ENCODE measurements around the gene THAP9.
"Not testable (repeated sequence)": the region's sequence is repeated elsewhere in the genome, so short reads cannot be mapped to it uniquely, and the experiment has no call there.

THAP9 gene, protein sequence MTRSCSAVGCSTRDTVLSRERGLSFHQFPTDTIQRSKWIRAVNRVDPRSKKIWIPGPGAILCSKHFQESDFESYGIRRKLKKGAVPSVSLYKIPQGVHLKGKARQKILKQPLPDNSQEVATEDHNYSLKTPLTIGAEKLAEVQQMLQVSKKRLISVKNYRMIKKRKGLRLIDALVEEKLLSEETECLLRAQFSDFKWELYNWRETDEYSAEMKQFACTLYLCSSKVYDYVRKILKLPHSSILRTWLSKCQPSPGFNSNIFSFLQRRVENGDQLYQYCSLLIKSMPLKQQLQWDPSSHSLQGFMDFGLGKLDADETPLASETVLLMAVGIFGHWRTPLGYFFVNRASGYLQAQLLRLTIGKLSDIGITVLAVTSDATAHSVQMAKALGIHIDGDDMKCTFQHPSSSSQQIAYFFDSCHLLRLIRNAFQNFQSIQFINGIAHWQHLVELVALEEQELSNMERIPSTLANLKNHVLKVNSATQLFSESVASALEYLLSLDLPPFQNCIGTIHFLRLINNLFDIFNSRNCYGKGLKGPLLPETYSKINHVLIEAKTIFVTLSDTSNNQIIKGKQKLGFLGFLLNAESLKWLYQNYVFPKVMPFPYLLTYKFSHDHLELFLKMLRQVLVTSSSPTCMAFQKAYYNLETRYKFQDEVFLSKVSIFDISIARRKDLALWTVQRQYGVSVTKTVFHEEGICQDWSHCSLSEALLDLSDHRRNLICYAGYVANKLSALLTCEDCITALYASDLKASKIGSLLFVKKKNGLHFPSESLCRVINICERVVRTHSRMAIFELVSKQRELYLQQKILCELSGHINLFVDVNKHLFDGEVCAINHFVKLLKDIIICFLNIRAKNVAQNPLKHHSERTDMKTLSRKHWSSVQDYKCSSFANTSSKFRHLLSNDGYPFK

DNA sequence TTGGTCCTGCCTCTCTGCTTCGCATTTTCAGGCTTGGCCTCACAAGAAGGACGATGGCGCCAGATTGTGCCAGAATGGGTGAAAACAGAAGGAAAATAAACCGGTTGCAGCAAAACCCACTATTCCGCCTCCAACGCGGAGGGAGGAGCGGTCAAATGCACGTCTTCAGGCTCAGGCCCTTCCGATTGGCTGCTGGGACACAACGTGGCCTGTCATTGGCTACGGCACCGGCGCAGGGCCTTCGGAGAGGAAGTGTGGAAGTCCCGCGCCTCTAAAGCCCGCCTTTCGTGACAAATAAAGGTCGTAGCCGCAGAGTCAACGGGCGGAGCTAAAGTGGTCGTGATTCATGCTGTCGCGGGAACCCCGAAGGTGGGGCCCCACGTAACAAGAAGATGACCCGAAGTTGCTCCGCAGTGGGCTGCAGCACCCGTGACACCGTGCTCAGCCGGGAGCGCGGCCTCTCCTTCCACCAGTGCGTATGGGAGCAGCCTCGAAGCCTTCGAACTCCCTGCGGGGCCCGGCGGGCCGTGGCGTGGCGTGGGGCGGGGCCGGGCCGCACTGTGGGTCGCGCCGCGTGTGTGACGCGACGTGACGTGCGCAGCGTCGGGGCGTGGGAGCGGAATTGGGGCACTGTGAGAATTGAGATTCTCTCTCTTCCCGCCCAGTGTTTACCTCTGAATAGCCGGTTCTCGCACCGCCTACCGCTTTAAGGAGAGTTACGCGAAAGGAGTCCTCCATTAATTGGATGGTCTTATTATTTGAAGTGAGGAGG is at the start of gene THAP9:
THAP9 (plus strand) TSS at position 325 of the 772 bp plus-strand sequence; CDS start at position 393, 68 bp downstream.
- Histone ChIP-seq H3K36me3 (ENCODE audit: control insufficient read depth in 5 of 5, insufficient read depth in 5 of 5, low read length in 5 of 5) (peaks cover 0 to 6% (median under 1%) of the 10 kb centered on the region in 5 donors), H3K4me1 (ENCODE audit: control insufficient read depth in 5 of 5, insufficient read depth in 5 of 5, low read length in 5 of 5) (peaks cover 12 to 37% (median 30%) of the 10 kb centered on the region in 5 donors), H3K27ac (ENCODE audit: low read depth, low read length) (peak within 1 kb of the TSS; percentile 96), H3K27me3 (ENCODE audit: control insufficient read depth in 5 of 5, insufficient read depth in 4 of 5, low read length in 5 of 5) (peaks cover 0 to 7% (median 0%) of the 10 kb centered on the region in 5 donors), H3K9me3 (ENCODE audit: control insufficient read depth in 5 of 5, low read length in 5 of 5) (no peaks in the 10 kb centered on the region), H3K4me3 (ENCODE audit: low read depth in 1 of 5, low read length in 5 of 5) (peak within 1 kb of the TSS; percentile 80 to 96 (median 88)), H3K9ac (ENCODE audit: low read length in 5 of 5) (peak within 1 kb of the TSS; percentile 78 to 92 (median 91))

- Histone ChIP-seq H3K4me3 (ENCODE audit: low read depth in 1 of 5, low read length in 5 of 5) (no peak overlapping the region), H3K36me3 (ENCODE audit: control insufficient read depth in 5 of 5, insufficient read depth in 5 of 5, low read length in 5 of 5) (peaks cover 64 to 88% (median 80%) of the 10 kb centered on the region in 5 donors), H3K27me3 (ENCODE audit: control insufficient read depth in 5 of 5, insufficient read depth in 4 of 5, low read length in 5 of 5) (no peaks in the 10 kb centered on the region), H3K9me3 (ENCODE audit: control insufficient read depth in 5 of 5, low read length in 5 of 5) (no peaks in the 10 kb centered on the region), H3K9ac (ENCODE audit: low read length in 5 of 5) (no peak overlapping the region), H3K27ac (ENCODE audit: low read depth, low read length) (no peak overlapping the region), H3K4me1 (ENCODE audit: control insufficient read depth in 5 of 5, insufficient read depth in 5 of 5, low read length in 5 of 5) (no peaks in the 10 kb centered on the region)
Measured at GRCh38 chr4:82851318-82851717, 49.2 kb upstream of the THAP9 start.

- Histone ChIP-seq H3K36me3 (ENCODE audit: control insufficient read depth in 5 of 5, insufficient read depth in 5 of 5, low read length in 5 of 5) (peaks cover 65 to 89% (median 78%) of the 10 kb centered on the region in 5 donors), H3K27me3 (ENCODE audit: control insufficient read depth in 5 of 5, insufficient read depth in 4 of 5, low read length in 5 of 5) (no peaks in the 10 kb centered on the region), H3K4me3 (ENCODE audit: low read depth in 1 of 5, low read length in 5 of 5) (no peak overlapping the region), H3K9me3 (ENCODE audit: control insufficient read depth in 5 of 5, low read length in 5 of 5) (no peaks in the 10 kb centered on the region), H3K9ac (ENCODE audit: low read length in 5 of 5) (no peak overlapping the region), H3K4me1 (ENCODE audit: control insufficient read depth in 5 of 5, insufficient read depth in 5 of 5, low read length in 5 of 5) (no peaks in the 10 kb centered on the region), H3K27ac (ENCODE audit: low read depth, low read length) (no peak overlapping the region)
Measured at GRCh38 chr4:82851885-82852750, 48.4 kb upstream of the THAP9 start.

DNA sequence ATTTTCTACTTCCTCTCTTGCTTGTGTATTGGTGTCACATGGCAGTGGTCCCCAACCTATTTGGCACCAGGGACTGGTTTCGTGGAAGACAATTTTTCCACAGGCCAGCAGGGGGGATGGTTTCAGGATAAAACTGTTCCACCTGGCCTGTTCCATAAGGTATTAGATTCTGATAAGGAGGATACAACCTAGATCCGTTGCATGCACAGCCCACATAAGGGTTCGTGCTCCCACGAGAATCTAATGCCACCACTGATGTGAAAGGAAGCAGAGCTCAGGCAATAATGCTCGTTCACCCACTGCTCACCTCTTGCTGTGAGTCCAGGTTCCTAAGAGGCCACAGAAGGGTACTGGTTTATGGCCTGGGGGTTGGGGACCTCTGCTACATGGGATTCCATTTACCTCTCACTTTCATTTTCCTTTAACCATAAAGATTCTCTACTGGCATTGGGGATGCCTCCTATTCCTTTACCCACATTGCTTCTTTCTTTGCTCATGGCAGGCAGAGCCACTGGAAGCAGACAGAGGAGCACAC is 47.7 kb upstream of the THAP9 start:
- Histone ChIP-seq H3K9ac (ENCODE audit: low read length in 5 of 5) (no peak overlapping the region), H3K9me3 (ENCODE audit: control insufficient read depth in 5 of 5, low read length in 5 of 5) (no peaks in the 10 kb centered on the region), H3K4me3 (ENCODE audit: low read depth in 1 of 5, low read length in 5 of 5) (no peak overlapping the region), H3K36me3 (ENCODE audit: control insufficient read depth in 5 of 5, insufficient read depth in 5 of 5, low read length in 5 of 5) (peaks cover 67 to 91% (median 79%) of the 10 kb centered on the region in 5 donors), H3K27ac (ENCODE audit: low read depth, low read length) (no peak overlapping the region), H3K4me1 (ENCODE audit: control insufficient read depth in 5 of 5, insufficient read depth in 5 of 5, low read length in 5 of 5) (no peaks in the 10 kb centered on the region), H3K27me3 (ENCODE audit: control insufficient read depth in 5 of 5, insufficient read depth in 4 of 5, low read length in 5 of 5) (no peaks in the 10 kb centered on the region)

DNA sequence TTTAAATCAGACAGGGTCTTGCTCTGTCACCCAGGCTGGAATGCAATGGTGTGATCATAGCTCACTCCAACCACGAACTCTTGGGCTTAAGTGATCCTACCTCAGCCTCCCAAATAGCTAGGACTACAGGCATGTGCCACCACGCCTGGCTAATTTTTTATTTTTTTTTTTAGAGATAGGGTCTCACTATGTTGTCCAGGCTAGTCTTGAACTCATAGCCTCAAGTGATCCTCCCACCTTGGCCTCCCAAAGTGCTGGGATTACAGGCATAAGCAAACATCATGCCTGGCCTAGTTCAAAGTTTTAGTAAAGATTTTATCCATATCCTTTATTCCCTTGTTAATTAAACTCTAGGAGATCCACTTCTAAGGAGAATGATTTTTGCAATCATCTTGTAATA is 40.0 kb upstream of the THAP9 start:
- H3K27ac ChIP-seq (ENCODE audit: low read depth, low read length); H3K4me3 ChIP-seq (ENCODE audit: low read depth in 1 of 5, low read length in 5 of 5); H3K9me3 ChIP-seq (ENCODE audit: control insufficient read depth in 5 of 5, low read length in 5 of 5); H3K27me3 ChIP-seq (ENCODE audit: control insufficient read depth in 5 of 5, insufficient read depth in 4 of 5, low read length in 5 of 5); H3K4me1 ChIP-seq (ENCODE audit: control insufficient read depth in 5 of 5, insufficient read depth in 5 of 5, low read length in 5 of 5); H3K9ac ChIP-seq (ENCODE audit: low read length in 5 of 5): not testable (repeated sequence)
- peaks cover 44 to 67% (median 52%) of the 10 kb centered on the region in 5 donors for H3K36me3 ChIP-seq (ENCODE audit: control insufficient read depth in 5 of 5, insufficient read depth in 5 of 5, low read length in 5 of 5)

GRCh38 chr4:82861529-82861928 is 39.0 kb upstream of the THAP9 start:
- peaks cover 42 to 61% (median 50%) of the 10 kb centered on the region in 5 donors for H3K36me3 ChIP-seq (ENCODE audit: control insufficient read depth in 5 of 5, insufficient read depth in 5 of 5, low read length in 5 of 5)

GRCh38 chr4:82864336-82864979 is 36.1 kb upstream of the THAP9 start:
- Histone ChIP-seq H3K9me3 (ENCODE audit: control insufficient read depth in 5 of 5, low read length in 5 of 5) (no peaks in the 10 kb centered on the region), H3K36me3 (ENCODE audit: control insufficient read depth in 5 of 5, insufficient read depth in 5 of 5, low read length in 5 of 5) (peaks cover 44 to 70% (median 59%) of the 10 kb centered on the region in 5 donors), H3K27me3 (ENCODE audit: control insufficient read depth in 5 of 5, insufficient read depth in 4 of 5, low read length in 5 of 5) (no peaks in the 10 kb centered on the region), H3K9ac (ENCODE audit: low read length in 5 of 5) (no peak overlapping the region), H3K4me3 (ENCODE audit: low read depth in 1 of 5, low read length in 5 of 5) (no peak overlapping the region), H3K4me1 (ENCODE audit: control insufficient read depth in 5 of 5, insufficient read depth in 5 of 5, low read length in 5 of 5) (peaks cover 0 to 3% (median 0%) of the 10 kb centered on the region in 5 donors), H3K27ac (ENCODE audit: low read depth, low read length) (no peak overlapping the region)

More at GRCh38 chr4:82861529-82861928, 39.0 kb upstream of the THAP9 start:
- Histone ChIP-seq H3K9ac (ENCODE audit: low read length in 5 of 5) (no peak overlapping the region), H3K27ac (ENCODE audit: low read depth, low read length) (no peak overlapping the region), H3K9me3 (ENCODE audit: control insufficient read depth in 5 of 5, low read length in 5 of 5) (no peaks in the 10 kb centered on the region), H3K27me3 (ENCODE audit: control insufficient read depth in 5 of 5, insufficient read depth in 4 of 5, low read length in 5 of 5) (no peaks in the 10 kb centered on the region), H3K4me3 (ENCODE audit: low read depth in 1 of 5, low read length in 5 of 5) (no peak overlapping the region), H3K4me1 (ENCODE audit: control insufficient read depth in 5 of 5, insufficient read depth in 5 of 5, low read length in 5 of 5) (peaks cover 0 to 3% (median 0%) of the 10 kb centered on the region in 5 donors)

- Histone ChIP-seq H3K4me3 (ENCODE audit: low read depth in 1 of 5, low read length in 5 of 5) (no peak overlapping the region), H3K27ac (ENCODE audit: low read depth, low read length) (no peak overlapping the region), H3K9me3 (ENCODE audit: control insufficient read depth in 5 of 5, low read length in 5 of 5) (no peaks in the 10 kb centered on the region), H3K36me3 (ENCODE audit: control insufficient read depth in 5 of 5, insufficient read depth in 5 of 5, low read length in 5 of 5) (peaks cover 52 to 78% (median 70%) of the 10 kb centered on the region in 5 donors), H3K4me1 (ENCODE audit: control insufficient read depth in 5 of 5, insufficient read depth in 5 of 5, low read length in 5 of 5) (peaks cover 0 to 3% (median 0%) of the 10 kb centered on the region in 5 donors), H3K9ac (ENCODE audit: low read length in 5 of 5) (no peak overlapping the region), H3K27me3 (ENCODE audit: control insufficient read depth in 5 of 5, insufficient read depth in 4 of 5, low read length in 5 of 5) (no peaks in the 10 kb centered on the region)
Measured at GRCh38 chr4:82865592-82865991, 34.9 kb upstream of the THAP9 start.

All from subcutaneous abdominal adipose tissue (tissue), 5 donors.